ENCODE data around the gene CAPN12.

DNA sequence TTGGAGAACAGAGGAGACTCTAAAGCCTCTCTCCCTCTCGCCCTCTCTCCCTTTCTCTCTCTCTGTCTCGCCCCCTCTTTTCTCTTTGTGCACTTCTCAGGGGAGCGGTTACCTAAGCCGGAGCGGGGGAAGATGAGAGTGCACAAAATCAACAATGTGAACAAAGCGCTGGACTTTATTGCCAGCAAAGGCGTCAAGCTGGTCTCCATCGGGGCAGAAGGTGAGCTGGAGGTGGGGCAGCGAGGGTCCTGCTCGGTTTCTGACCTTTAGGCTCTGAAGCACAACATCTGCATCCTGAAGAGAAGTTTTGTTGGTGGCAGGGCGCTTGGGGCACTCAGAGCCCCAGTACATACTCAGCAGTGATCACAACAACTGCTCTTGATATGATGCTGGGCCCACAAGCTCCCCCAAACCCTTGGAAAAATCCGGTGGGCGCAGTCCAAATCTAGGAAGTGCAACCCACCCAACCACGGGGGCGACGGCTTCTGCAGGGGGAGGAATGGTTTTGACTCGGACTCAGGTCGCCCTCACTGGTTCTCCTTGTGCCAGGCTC, 43.3 kb downstream of the CAPN12 start:
- no peak for TF ChIP-seq POLR2AphosphoS5 (IDR thresholded peaks at IDR 0.05; ENCODE audit: low read depth)
- no peak for TF ChIP-seq CTCF (conservative IDR thresholded peaks at IDR 0.05; ENCODE audit: low read depth in 2 of 2)
- no peak for TF ChIP-seq EZH2 (IDR thresholded peaks at IDR 0.05; ENCODE audit: low read depth, unreplicated experiment)
- TF ChIP-seq CREB1 (CRISPR knock-in tag; IDR thresholded peaks at IDR 0.05; ENCODE audit: low read depth) = no peak
- TF ChIP-seq, protein P1, sequence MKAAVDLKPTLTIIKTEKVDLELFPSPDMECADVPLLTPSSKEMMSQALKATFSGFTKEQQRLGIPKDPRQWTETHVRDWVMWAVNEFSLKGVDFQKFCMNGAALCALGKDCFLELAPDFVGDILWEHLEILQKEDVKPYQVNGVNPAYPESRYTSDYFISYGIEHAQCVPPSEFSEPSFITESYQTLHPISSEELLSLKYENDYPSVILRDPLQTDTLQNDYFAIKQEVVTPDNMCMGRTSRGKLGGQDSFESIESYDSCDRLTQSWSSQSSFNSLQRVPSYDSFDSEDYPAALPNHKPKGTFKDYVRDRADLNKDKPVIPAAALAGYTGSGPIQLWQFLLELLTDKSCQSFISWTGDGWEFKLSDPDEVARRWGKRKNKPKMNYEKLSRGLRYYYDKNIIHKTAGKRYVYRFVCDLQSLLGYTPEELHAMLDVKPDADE (IDR thresholded peaks at IDR 0.05) = no peak
- TF ChIP-seq, protein P2, sequence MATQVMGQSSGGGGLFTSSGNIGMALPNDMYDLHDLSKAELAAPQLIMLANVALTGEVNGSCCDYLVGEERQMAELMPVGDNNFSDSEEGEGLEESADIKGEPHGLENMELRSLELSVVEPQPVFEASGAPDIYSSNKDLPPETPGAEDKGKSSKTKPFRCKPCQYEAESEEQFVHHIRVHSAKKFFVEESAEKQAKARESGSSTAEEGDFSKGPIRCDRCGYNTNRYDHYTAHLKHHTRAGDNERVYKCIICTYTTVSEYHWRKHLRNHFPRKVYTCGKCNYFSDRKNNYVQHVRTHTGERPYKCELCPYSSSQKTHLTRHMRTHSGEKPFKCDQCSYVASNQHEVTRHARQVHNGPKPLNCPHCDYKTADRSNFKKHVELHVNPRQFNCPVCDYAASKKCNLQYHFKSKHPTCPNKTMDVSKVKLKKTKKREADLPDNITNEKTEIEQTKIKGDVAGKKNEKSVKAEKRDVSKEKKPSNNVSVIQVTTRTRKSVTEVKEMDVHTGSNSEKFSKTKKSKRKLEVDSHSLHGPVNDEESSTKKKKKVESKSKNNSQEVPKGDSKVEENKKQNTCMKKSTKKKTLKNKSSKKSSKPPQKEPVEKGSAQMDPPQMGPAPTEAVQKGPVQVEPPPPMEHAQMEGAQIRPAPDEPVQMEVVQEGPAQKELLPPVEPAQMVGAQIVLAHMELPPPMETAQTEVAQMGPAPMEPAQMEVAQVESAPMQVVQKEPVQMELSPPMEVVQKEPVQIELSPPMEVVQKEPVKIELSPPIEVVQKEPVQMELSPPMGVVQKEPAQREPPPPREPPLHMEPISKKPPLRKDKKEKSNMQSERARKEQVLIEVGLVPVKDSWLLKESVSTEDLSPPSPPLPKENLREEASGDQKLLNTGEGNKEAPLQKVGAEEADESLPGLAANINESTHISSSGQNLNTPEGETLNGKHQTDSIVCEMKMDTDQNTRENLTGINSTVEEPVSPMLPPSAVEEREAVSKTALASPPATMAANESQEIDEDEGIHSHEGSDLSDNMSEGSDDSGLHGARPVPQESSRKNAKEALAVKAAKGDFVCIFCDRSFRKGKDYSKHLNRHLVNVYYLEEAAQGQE (IDR thresholded peaks at IDR 0.05; ENCODE audit: unreplicated experiment) = no peak
- no peak for TF ChIP-seq EZH2phosphoT487 (IDR thresholded peaks at IDR 0.05; ENCODE audit: unreplicated experiment)
- TF ChIP-seq NANOG (IDR thresholded peaks at IDR 0.05; ENCODE audit: borderline replicate concordance) = no peak
- no peak for TF ChIP-seq ZNF331 (CRISPR knock-in tag; IDR thresholded peaks at IDR 0.05; ENCODE audit: low read depth)
